ENCODE results near the gene TNFSF11.

The TNFSF11 gene

GRCh38 chr13:42612021-42612765 lies 38.2 kb downstream of the TNFSF11 start:
- DNase-seq: no peak

DNA sequence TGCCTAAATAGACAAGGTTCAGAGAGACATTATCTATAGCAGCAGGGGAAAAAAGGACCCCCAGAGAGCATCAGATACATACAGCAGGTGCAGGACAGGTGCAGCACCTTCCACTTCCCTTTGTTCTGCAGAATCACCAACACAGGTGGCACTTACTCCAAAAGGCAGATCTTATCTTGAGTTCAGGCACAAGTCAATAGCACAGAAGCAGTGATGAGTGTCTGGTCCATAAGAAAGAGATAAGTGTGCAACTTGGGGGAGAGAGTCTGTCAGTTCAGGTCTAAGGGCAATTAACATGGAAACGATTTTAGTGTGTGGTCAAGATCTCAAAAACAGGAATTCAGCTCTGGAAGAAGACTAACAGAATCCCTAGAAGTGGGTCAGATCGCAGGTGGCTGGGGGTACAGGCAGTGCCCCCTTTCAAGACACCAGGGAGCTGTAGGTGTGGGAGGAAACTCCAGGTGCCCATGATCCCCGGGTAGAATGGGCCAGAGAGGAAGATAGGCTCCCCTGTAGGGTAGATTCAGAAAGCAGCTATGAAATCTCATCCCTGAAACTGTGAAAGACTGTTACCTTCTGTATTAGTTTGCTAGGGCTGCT lies 40.6 kb downstream of the TNFSF11 start:
- no peak for DNase-seq

DNA sequence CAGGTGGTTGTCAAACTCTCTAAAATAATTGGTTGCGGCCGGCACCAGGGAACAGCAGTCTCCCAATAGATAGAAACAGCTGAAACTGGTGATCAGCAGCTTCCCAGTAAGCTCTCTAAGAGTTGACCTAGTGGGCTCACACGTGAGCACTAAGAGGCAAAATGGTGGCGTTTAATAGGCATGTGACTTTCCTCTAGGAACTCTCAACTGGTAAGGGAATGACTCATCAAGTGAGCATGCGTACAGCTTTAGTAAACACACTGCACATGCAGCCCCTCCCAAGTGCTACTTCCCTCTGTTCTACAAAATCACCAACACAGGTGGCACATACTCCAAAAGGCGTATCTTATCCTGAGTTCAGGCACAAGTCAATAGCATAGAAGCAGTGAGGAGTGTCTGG lies 41.7 kb downstream of the TNFSF11 start:
- no peak for DNase-seq

DNA sequence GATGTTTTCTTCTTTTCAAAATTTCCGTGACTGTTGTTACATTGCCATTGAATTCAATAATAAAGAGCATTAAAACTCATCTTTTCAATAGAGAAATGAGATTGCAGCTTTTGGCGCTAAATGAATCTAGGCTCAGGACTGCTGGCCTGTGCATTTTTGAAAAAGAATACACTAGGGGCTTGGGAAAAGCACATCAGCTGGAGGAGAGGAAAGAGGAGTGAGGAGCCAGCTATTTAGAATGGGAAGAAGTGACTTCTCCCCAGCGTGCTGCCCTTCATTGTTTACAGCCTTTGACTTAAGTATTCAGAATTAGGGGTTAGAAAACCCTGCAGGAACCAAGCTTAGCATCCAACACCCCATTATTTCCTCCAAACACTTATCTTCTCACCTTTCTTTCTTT lies 43.3 kb downstream of the TNFSF11 start:
- no peak for DNase-seq

GRCh38 chr13:42623916-42624315 lies 50.0 kb downstream of the TNFSF11 start:
- DNase-seq: no peak

DNA sequence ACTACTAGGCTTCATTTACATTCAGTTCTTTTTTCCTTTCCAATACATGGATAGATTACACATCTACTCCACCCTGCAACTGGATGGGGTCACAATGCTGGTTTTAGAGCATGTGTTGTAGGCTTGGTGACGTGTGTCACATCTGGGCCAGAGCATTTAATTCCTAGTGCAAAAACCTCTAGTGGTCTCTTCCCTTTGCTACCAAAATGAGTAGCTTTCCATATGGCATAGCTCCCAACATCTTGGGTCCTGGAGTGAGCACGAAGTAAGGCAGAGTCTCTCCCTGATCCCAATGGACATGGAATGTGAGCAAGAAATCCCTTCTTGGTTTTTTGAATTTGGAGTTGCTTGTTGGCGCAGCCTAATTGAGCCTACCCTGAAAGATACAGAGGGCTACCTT lies 51.7 kb downstream of the TNFSF11 start:
- DNase-seq: no peak

DNA sequence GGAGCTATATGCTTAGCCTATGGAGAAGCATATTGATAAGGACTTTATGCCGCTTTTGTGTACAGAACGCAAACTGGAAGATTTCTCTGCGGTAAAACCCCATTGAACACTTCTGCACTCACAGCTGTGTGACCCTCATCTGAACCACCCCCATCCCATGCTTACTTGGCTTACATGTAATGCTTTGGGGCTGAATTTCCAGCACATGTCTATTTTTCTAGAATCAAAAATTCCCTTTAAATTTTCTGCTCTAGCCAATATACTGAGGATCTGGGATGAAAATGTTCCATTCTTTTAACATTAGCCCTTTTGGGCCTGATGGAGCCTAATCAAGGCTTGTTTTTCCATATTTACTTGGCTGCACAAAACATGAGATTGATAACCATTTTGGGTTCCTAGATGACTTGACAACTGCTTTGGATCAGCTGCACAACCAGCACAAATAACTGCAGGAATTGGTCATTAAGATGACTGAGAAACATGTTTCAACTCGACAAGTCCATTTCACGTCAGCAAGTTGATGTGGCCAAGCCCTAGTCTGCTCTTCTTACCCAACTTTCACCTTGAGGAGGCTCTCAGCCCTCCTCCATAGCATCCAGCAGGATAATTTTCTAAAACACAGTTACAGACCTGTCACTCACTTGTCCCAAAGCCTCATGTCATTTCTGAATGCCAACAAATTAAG lies 52.4 kb downstream of the TNFSF11 start:
- DNase-seq: no peak

GRCh38 chr13:42628666-42629065 lies 54.7 kb downstream of the TNFSF11 start:
- no peak for DNase-seq

DNA sequence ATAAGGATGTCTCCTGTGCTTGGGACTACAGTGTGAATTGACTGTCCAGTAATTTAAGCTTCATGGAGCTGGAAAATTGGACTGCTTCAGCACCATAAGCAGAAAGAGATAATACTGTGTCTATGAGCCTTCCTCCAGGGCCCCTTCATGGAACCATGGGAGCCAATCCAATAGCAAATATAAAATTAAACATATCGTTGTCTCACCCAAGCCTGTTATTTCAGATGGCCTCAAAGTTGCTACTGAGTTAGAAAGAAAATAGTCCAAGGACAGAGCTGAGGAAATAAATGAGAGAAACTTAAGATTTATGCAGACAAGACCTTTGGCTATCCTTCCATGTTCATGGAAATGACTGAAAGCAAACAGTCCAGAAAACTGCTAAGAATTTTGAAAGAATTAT lies 57.2 kb downstream of the TNFSF11 start:
- no peak for DNase-seq

- no peak for DNase-seq
Observed at GRCh38 chr13:42633495-42633894, 59.5 kb downstream of the TNFSF11 start.

GRCh38 chr13:42638101-42638500 lies 64.1 kb downstream of the TNFSF11 start:
- no peak for DNase-seq

DNA sequence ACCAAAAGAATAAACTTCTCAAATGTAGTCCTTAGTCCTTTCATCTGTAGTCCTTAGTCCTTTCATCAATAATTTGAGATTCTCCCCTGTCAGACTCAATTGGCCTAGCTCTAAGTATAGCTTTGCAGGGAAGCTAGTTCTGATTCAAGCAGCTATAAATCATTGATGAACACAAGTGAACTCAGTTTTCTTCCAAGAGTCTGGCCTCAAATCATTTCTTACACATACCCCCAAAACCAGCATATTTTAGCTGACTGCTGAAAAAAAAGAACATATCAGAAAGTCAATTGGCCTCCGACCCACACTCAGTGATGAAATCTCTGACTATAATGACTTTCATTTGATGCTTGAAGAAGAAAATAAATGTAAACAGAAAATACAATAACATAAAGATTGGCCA lies 64.9 kb downstream of the TNFSF11 start:
- DNase-seq: no peak

DNA sequence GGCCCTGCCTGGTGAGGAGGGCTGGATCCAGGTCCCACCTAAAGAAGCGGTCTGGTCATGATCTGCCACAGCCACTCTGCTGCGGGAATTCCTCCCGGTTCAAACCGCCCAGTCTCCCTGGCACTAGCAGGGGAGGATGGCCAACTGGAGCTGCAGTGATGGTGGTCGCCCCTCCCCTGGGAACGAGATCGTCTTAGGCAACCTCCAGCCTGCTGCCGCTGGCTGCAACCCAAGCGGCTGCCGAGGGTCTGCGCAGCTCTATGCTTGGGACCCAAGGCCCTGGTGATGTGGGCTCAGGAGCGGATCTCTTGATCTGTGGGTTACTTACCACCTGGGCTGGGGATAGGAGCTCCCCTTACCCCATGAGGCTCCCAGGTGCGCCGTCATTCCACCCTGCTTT lies 69.1 kb downstream of the TNFSF11 start:
- DNase-seq: no peak

DNA sequence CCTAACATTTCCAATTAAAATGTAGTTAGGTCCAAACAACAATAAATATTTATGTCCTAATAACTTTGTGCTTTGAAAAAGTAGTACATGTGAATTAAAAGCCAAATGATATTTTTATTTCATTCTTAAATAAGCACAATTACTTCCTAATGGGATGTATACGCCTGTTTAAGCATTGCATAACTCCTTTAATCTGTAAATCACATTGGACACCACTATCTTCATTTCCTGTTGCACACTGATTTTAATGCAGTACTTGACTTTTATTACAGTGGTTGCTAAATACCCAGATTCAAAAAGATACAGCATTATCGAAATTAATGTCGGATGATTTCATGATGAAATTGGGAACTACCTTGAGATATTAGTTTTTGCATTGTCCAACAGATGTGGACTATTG lies 70.9 kb downstream of the TNFSF11 start:
- no peak for DNase-seq

GRCh38 chr13:42645717-42646116 lies 71.8 kb downstream of the TNFSF11 start:
- no peak for DNase-seq

DNA sequence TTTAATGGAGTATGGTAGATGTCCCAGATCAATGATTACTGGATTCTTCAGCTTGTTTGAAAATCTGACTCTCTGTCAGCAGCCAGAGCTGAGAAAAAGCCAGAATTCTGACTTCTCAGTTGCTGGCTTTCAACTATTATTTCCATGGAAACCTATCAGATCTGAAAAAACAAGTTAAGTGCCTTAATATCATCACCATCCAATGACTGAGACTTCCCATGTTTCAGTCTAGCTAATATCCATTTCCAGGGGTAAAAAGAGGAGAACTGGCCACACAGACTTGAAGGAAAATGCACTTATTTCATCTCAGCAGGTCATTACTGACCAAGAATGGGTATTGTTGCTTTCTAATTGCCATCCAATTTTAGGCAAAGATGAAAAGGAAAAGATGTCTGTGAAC lies 75.2 kb downstream of the TNFSF11 start:
- DNase-seq: no peak

DNA sequence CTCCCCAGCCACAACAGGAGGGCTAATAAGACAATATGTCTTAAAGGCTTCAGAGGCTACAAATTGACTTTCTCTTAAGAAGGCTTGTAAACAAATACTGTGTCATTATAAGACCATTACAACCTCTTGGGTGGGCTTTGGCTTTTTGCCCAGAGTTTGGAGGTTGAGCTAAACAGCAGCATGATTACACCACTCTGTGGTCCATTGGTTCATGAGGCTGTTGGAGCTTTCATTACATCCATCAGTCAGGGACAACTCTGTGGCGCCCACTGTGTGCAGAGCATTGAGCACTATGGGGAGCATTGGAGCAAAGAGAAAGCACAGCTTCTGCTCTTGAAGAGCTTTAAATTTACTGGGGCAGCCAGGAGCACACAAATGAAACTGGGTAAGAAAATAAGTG lies 75.9 kb downstream of the TNFSF11 start:
- DNase-seq: no peak

- DNase-seq: no peak
Observed at GRCh38 chr13:42650506-42650905, 76.6 kb downstream of the TNFSF11 start.

- no peak for DNase-seq
Observed at GRCh38 chr13:42651936-42652641, 78.1 kb downstream of the TNFSF11 start.

GRCh38 chr13:42652642-42653415 lies 78.9 kb downstream of the TNFSF11 start:
- no peak for DNase-seq

- DNase-seq: no peak
Observed at GRCh38 chr13:42653679-42654078, 79.7 kb downstream of the TNFSF11 start.

DNA sequence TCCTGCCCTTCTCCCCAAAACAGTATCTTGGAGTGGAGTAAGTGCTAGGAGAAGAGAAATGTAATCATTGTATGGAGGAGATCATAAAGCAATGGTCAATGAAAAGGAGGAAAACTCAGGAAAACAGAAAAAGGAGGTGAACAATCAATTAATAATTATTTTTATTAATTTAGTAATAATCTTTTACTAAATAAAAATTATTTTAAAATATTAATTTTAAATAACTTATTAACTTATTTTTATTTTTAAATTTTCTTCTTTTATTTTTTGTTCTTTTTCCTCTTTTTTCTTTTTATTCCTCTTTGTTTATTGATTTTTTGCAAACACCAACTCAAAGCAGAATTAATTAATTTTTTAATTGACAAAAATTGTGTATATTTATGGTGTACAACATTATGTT lies 80.3 kb downstream of the TNFSF11 start:
- DNase-seq: no peak

DNA sequence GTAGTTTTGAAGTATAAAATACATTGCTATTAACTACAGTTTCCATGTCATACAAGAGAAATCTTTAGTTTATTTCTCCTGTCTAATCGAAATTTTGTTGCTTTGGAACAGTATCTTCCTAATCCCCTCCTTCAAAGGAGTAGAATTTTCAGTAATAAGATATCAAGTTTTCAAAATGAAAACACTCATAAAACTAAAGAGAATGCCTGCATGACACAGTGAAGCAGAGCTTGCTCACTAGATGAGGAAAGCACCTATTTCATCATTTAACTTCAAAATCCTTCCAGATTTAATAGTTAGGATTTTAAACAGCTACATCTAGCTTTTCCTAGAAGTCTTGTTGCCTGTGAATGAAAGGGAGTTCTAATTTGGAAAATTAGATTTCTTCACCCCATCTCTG lies 80.8 kb downstream of the TNFSF11 start:
- DNase-seq: no peak
